B cell (primary cell): ENCODE measurements around the gene TOPBP1. TPM values are rescaled to one million over a fixed set of nuclear protein-coding genes. Genes with fewer than 3 reads are reported as not detected.

ENCODE experiments used
- ATAC-seq: fragments of 200-7000 bp; cut with Tn5 transposase; one replicate; pipeline ENCODE4 v1.10.0; 2021; ENCODE audit warnings: low read depth, mild to moderate bottlenecking, moderate number of reproducible peaks, moderate library complexity
- CTCF ChIA-PET: fragments of 350-600 bp; sonication (Branson Sonifier 250); formaldehyde crosslinking; loops from one replicate; lab custom pipeline; 2021; ENCODE audit warnings: antibody characterized with exemption, inconsistent platforms; lab: Charles Lee
- POLR2A ChIA-PET: fragments of 350-600 bp; sonication (Branson Sonifier 250); formaldehyde crosslinking; loops from one replicate; lab custom pipeline; 2021; ENCODE audit warnings: antibody characterized with exemption; lab: Charles Lee
- DNase-seq: peaks from one replicate; pipeline ENCODE4 v3.0.0; 2013
- H2AFZ ChIP-seq: 2 replicates; pipeline ENCODE4 v1.6.1; 2012; ENCODE audit warnings: mild to moderate bottlenecking, low read depth, low read length; ENCODE audit not compliant: insufficient read depth, poor library complexity, severe bottlenecking
- H3K27ac ChIP-seq, 2 donors: 1 replicate in 1 of 2; 2 replicates in 1 of 2; pipeline ENCODE4 v1.5.1; 2012 to 2013; ENCODE audit warnings: low read length in 2 of 2, mild to moderate bottlenecking in 2 of 2, moderate library complexity in 1 of 2
- H3K27me3 ChIP-seq, 4 experiments: fragments of 200-600 bp in 1 of 4; sonication (generic) in 1 of 4; replicated peaks in 1 of 4; 1 replicate in 2 of 4; 2 replicates in 2 of 4; pipeline versions ENCODE4 v1.6.1 to v1.7.0; 2013 to 2016; ENCODE audit warnings: low read length in 3 of 4, mild to moderate bottlenecking in 2 of 4, mixed read lengths in 1 of 4, moderate library complexity in 1 of 4; ENCODE audit not compliant: insufficient read depth in 4 of 4, control insufficient read depth in 3 of 4; ENCODE audit errors: control extremely low read depth in 1 of 4
- H3K36me3 ChIP-seq, 2 experiments: replicated peaks in 1 of 2; 1 replicate in 1 of 2; 2 replicates in 1 of 2; pipeline versions ENCODE4 v1.6.1 to v1.7.1; 2013; ENCODE audit warnings: low read length in 1 of 2; ENCODE audit not compliant: insufficient read depth in 2 of 2, control insufficient read depth in 1 of 2; ENCODE audit errors: control extremely low read depth in 1 of 2, extremely low read depth in 1 of 2
- H3K4me1 ChIP-seq, 2 donors: fragments of 200-600 bp in 1 of 2; sonication (generic) in 1 of 2; 1 replicate in 1 of 2; 2 replicates in 1 of 2; pipeline versions ENCODE4 v1.5.1 to v1.6.1; 2013 to 2017; ENCODE audit warnings: low read length in 2 of 2; ENCODE audit not compliant: control insufficient read depth in 2 of 2, insufficient read depth in 2 of 2
- H3K4me2 ChIP-seq: replicated peaks from 2 replicates; pipeline ENCODE3; 2012; ENCODE audit warnings: mild to moderate bottlenecking, low read depth, low read length; ENCODE audit not compliant: poor library complexity, severe bottlenecking
- H3K4me3 ChIP-seq, 5 experiments: fragments of 200-600 bp in 1 of 5; sonication (generic) in 1 of 5; 1 replicate in 3 of 5; 2 replicates in 2 of 5; pipeline versions ENCODE4 v1.5.1 to v1.7.0; 2011 to 2016; ENCODE audit warnings: low read length in 4 of 5, mild to moderate bottlenecking in 4 of 5, low read depth in 2 of 5, control low read depth in 1 of 5, moderate library complexity in 1 of 5; ENCODE audit not compliant: insufficient read depth in 1 of 5; ENCODE audit errors: control extremely low read depth in 1 of 5, extremely low read depth in 1 of 5
- H3K79me2 ChIP-seq: fragments of 200-600 bp; sonication (generic); one replicate; pipeline ENCODE4 v1.6.0; 2016; ENCODE audit warnings: low read length; ENCODE audit not compliant: control insufficient read depth, insufficient read depth
- H3K9ac ChIP-seq: fragments of 200-600 bp; sonication (generic); 2 replicates; pipeline ENCODE4 v1.6.1; 2017; ENCODE audit warnings: mild to moderate bottlenecking, low read length, moderate library complexity
- H3K9me3 ChIP-seq, 3 donors: one replicate each; pipeline versions ENCODE4 v1.6.1 to v1.7.1; 2013; ENCODE audit warnings: low read length in 2 of 3; ENCODE audit not compliant: control insufficient read depth in 2 of 3, insufficient read depth in 1 of 3; ENCODE audit errors: control extremely low read depth in 1 of 3
- H4K20me1 ChIP-seq: 2 replicates; pipeline ENCODE4 v1.6.0; 2012; ENCODE audit warnings: mild to moderate bottlenecking, low read length; ENCODE audit not compliant: insufficient read depth, control insufficient read depth, poor library complexity, severe bottlenecking
- H3K27ac Mint-ChIP-seq: one replicate; pipeline ENCODE4 v1.8.0; 2021; ENCODE audit warnings: mixed read lengths
- H3K27me3 Mint-ChIP-seq: one replicate; pipeline ENCODE4 v1.8.0; 2021; ENCODE audit warnings: mixed read lengths
- H3K4me1 Mint-ChIP-seq: one replicate; pipeline ENCODE4 v1.8.0; 2021; ENCODE audit warnings: mixed read lengths
- H3K4me3 Mint-ChIP-seq: one replicate; pipeline ENCODE4 v1.8.0; 2021; ENCODE audit warnings: mixed read lengths
- H3K9me3 Mint-ChIP-seq: one replicate; pipeline ENCODE4 v1.8.0; 2022; ENCODE audit warnings: mixed read lengths; ENCODE audit not compliant: insufficient read depth
- EZH2 ChIP-seq: IDR thresholded peaks from 2 replicates; pipeline ENCODE4 v1.6.1; 2012; ENCODE audit warnings: borderline replicate concordance, low read depth, mild to moderate bottlenecking, moderate library complexity, low read length; ENCODE audit not compliant: insufficient read depth, poor library complexity, severe bottlenecking
- WGBS: methylation state at CpG from one replicate; pipeline ENCODE4 v1.1.5; 2013; ENCODE audit warnings: missing lambda C conversion rate; ENCODE audit not compliant: insufficient coverage; 5-methylcytosine and 5-hydroxymethylcytosine counted together
- intact Hi-C: fragments of 100-400 bp; cut with micrococcal nuclease; formaldehyde crosslinking; loops from one replicate; pipeline ENCODE4 v1.10.0; 2022
- polyA plus RNA-seq: library from polyadenylated mRNA; depleted of rRNA; stranded (reverse); fragments of >200 nt; gene quantifications from 2 replicates; pipeline ENCODE4 v1.2.3, GENCODE V29; 2012
- total RNA-seq, 2 donors: library from RNA; stranded (reverse); fragments of 120-200 nt in 1 of 2; gene quantifications; 1 replicate in 1 of 2; 2 replicates in 1 of 2; pipeline versions ENCODE4 v1.2.3 to v1.2.4, GENCODE V29; 2013 to 2022
- TF ChIP-seq, protein P1 (sequence below): fragments of 200-600 bp; IDR thresholded peaks from one replicate; pipeline ENCODE4 v1.8.0; 2022; ENCODE audit warnings: antibody characterized with exemption, mild to moderate bottlenecking

TOPBP1 gene
- total and polyA plus RNA-seq, 2 donors (not counting 1 experiment from before 2014, with no cell fraction given) = 34.2 to 53.7 TPM

DNA sequence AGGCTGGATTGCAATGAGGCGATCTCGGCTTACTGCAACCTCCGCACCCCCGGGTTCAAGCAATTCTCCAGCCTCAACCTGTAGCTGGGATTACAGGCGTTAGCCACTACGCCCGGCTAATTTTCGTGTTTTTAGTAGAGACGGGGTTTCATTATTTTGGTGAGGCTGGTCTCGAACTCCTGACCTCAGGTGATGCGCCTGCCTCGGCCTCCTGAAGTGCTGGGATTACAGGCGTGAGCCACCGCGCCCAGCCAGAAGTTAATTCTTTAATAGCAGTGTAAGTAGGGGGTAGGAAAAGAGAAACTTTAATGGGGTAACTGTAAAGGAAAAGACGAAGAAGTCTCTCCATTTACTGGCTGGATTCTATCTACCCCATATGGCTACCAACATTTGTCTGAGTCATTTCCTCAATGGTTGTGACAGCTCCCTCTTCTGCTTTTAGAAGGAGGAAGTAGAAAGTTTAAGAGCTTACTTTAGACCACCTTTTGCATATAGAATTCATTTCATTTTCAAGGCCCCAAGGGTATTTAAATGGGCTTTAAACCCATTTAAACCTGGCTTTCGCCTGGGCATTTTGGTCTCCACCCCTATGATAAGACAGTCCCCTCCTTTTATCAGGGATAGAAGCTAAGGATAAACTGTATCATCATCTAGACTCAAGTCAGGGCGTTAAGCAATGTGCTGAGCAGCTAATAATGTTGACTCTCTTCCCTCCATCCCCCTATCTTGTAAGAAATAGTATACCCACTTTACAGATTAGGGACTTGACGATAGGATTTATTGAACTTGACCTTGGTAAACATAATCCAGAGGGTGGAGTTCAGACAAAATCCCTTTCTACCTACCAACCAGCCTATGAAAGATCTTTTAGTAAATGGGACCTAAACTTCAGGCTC is 89.3 kb downstream of the TOPBP1 start:
- ChIA-PET CTCF (interaction anchor here (0.9 to 9.4 kb wide), 10 partner anchors 11 to 148 kb away, joined by 3 to 81 read pairs (median 6); no protein-coding TSS in a partner anchor), POLR2A (interaction anchor here (0.5 to 2.8 kb wide), 17 partner anchors 9 to 1155 kb away, joined by 3 to 18 read pairs (median 4); partner anchors contain the start of genes ANAPC13, CEP63, DNAJC13 and TOPBP1)
- Mint-ChIP-seq H3K4me3 (peak overlapping the region; percentile 89), H3K27ac (peak overlapping the region; percentile 97), H3K27me3 (no peaks in the 10 kb centered on the region), H3K9me3 (no peaks in the 10 kb centered on the region), H3K4me1 (peaks cover 76% of the 10 kb centered on the region)
- peak overlapping the region; percentile 93 to 94 for H3K27ac ChIP-seq
- ATAC-seq (peak; percentile 5), DNase-seq (peak; percentile 86)
- intact Hi-C loops = loop anchor here (1.0 to 10.0 kb wide), 11 partner anchors 50 to 850 kb away; partner anchors contain the start of genes NPHP3 and SRPRB
- peak overlapping the region; percentile 76 for H3K9ac ChIP-seq
- TF ChIP-seq EZH2 = no peak
- TF ChIP-seq, protein P1, sequence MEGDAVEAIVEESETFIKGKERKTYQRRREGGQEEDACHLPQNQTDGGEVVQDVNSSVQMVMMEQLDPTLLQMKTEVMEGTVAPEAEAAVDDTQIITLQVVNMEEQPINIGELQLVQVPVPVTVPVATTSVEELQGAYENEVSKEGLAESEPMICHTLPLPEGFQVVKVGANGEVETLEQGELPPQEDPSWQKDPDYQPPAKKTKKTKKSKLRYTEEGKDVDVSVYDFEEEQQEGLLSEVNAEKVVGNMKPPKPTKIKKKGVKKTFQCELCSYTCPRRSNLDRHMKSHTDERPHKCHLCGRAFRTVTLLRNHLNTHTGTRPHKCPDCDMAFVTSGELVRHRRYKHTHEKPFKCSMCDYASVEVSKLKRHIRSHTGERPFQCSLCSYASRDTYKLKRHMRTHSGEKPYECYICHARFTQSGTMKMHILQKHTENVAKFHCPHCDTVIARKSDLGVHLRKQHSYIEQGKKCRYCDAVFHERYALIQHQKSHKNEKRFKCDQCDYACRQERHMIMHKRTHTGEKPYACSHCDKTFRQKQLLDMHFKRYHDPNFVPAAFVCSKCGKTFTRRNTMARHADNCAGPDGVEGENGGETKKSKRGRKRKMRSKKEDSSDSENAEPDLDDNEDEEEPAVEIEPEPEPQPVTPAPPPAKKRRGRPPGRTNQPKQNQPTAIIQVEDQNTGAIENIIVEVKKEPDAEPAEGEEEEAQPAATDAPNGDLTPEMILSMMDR = no peak
- peaks cover 21% of the 10 kb centered on the region for H4K20me1 ChIP-seq
- peak overlapping the region; percentile 46 to 86 (median 59) for H3K4me3 ChIP-seq
- peaks cover 0 to 16% of the 10 kb centered on the region in 2 experiments for H3K36me3 ChIP-seq
- H3K9me3 ChIP-seq = no peaks in the 10 kb centered on the region
- H3K4me2 ChIP-seq = peak overlapping the region; percentile 89
- peaks cover 39 to 60% of the 10 kb centered on the region in 2 donors for H3K4me1 ChIP-seq
- no peaks in the 10 kb centered on the region for H3K27me3 ChIP-seq
- H3K79me2 ChIP-seq = peaks cover 31% of the 10 kb centered on the region
- H2AFZ ChIP-seq = peak overlapping the region; percentile 69
- WGBS = 36% methylated on average over 7 of the region's 19 CpGs
